Stimulated activated CD4-positive, alpha-beta T cell treated with anti-CD3 and anti-CD28 coated beads, Interleukin-12 subunit alpha, Interleukin-12 subunit beta, amount 100 ng/mL, for 24 hours (primary cell): ENCODE data around the gene FLNA.
"Not testable (repeated sequence)": the region's sequence is repeated elsewhere in the genome, so short reads cannot be mapped to it uniquely, and the experiment has no call there.

Experiments used
- DNase-seq, 2 experiments: peaks; one replicate each; pipeline ENCODE4 v3.0.0-alpha.2; 2020; ENCODE audit warnings: low read depth in 2 of 2

The FLNA gene

GRCh38 chrX:154360155-154360713 lies 14.2 kb downstream of the FLNA start:
- DNase-seq = no peak

- no peak for DNase-seq
These were observed 14.9 kb downstream of the FLNA start for GRCh38 chrX:154359362-154360154.

GRCh38 chrX:154358829-154359228 lies 15.6 kb downstream of the FLNA start:
- no peak for DNase-seq

GRCh38 chrX:154358011-154358410 lies 16.4 kb downstream of the FLNA start:
- no peak for DNase-seq

- DNase-seq = no peak
These were observed 17.2 kb downstream of the FLNA start for GRCh38 chrX:154357205-154357604.

- no peak for DNase-seq
These were observed 17.8 kb downstream of the FLNA start for GRCh38 chrX:154356596-154356995.

GRCh38 chrX:154355776-154356140 lies 18.7 kb downstream of the FLNA start:
- no peak for DNase-seq

- no peak for DNase-seq
These were observed 19.2 kb downstream of the FLNA start for GRCh38 chrX:154355094-154355775.

GRCh38 chrX:154354516-154354915 lies 19.9 kb downstream of the FLNA start:
- DNase-seq = no peak

GRCh38 chrX:154354013-154354412 lies 20.4 kb downstream of the FLNA start:
- no peak for DNase-seq

GRCh38 chrX:154353172-154353843 lies 21.1 kb downstream of the FLNA start:
- no peak for DNase-seq

GRCh38 chrX:154352466-154352865 lies 22.0 kb downstream of the FLNA start:
- no peak for DNase-seq

- no peak for DNase-seq
These were observed 22.4 kb downstream of the FLNA start for GRCh38 chrX:154352012-154352401.

- no peak for DNase-seq
These were observed 23.0 kb downstream of the FLNA start for GRCh38 chrX:154351183-154352011.

GRCh38 chrX:154350429-154351182 lies 23.8 kb downstream of the FLNA start:
- no peak for DNase-seq

- no peak for DNase-seq
These were observed 24.5 kb downstream of the FLNA start for GRCh38 chrX:154349979-154350378.

GRCh38 chrX:154349359-154349935 lies 25.0 kb downstream of the FLNA start:
- no peak for DNase-seq

- no peak for DNase-seq
These were observed 25.6 kb downstream of the FLNA start for GRCh38 chrX:154348646-154349358.

GRCh38 chrX:154348114-154348531 lies 26.3 kb downstream of the FLNA start:
- no peak for DNase-seq

GRCh38 chrX:154343620-154344019 lies 30.8 kb downstream of the FLNA start:
- not testable (repeated sequence) for DNase-seq
